GM12878 (cell line): ENCODE results near the gene SMIM1. TPM values are rescaled to one million over a fixed set of nuclear protein-coding genes. Genes with fewer than 3 reads are reported as not detected.

Source experiments
- ATAC-seq: fragments of 200-7000 bp; cut with Tn5 transposase; 3 replicates; pipeline ENCODE4 v1.9.1; 2020; ENCODE audit warnings: mild to moderate bottlenecking, moderate library complexity
- BruUV-seq: library from RNA; stranded (reverse); fragments of 400-500 nt; replicated peaks from 2 replicates; lab custom pipeline; 2021; lab: Mats Ljungman, UMichigan
- CTCF ChIA-PET: fragments of 300-600 bp; sonication (Branson Sonifier 250); formaldehyde crosslinking; extraction: SDS; loops from one replicate; lab custom pipeline; 2021; ENCODE audit warnings: inconsistent platforms; lab: Yijun Ruan, JAX
- POLR2A ChIA-PET: fragments of 350-600 bp; formaldehyde crosslinking; extraction: SDS; loops from one replicate; lab custom pipeline; 2021; ENCODE audit warnings: inconsistent platforms; lab: Charles Lee
- RAD21 ChIA-PET: fragments of 300-600 bp; sonication (Branson Sonifier 250); formaldehyde crosslinking; loops from one replicate; lab custom pipeline; 2023; ENCODE audit warnings: antibody characterized with exemption; ENCODE audit not compliant: unreplicated experiment; lab: Charles Lee
- SMC1A ChIA-PET: fragments of 300-600 bp; sonication (Branson Sonifier 250); formaldehyde crosslinking; loops from one replicate; lab custom pipeline; 2023; ENCODE audit not compliant: unreplicated experiment, uncharacterized antibody; lab: Charles Lee
- DNase-seq: peaks from one replicate; pipeline ENCODE4 v3.0.0-alpha.2; 2011; ENCODE audit warnings: low read depth, low spot score
- FAIRE-seq: peaks from 3 replicates; lab custom pipeline; 2011; peaks lifted over from hg19 to GRCh38; lab: Jason Lieb, UNC
- H2AFZ ChIP-seq: 2 replicates; pipeline ENCODE4 v1.6.0; 2011; ENCODE audit warnings: low read depth, low read length, control low read depth; ENCODE audit not compliant: control insufficient read depth
- H3K27ac ChIP-seq: 2 replicates; pipeline ENCODE4 v1.5.1; 2011; ENCODE audit warnings: control low read depth; ENCODE audit not compliant: control insufficient read depth, insufficient read depth
- H3K27me3 ChIP-seq, 2 experiments: replicated peaks in 1 of 2; 2 replicates each; pipeline versions ENCODE4 v1.6.0 to v1.6.1; 2011; ENCODE audit warnings: low read length in 1 of 2; ENCODE audit not compliant: control insufficient read depth in 2 of 2, insufficient read depth in 2 of 2
- H3K36me3 ChIP-seq, 2 experiments: 2 replicates each; pipeline ENCODE4 v1.5.1; 2011; ENCODE audit warnings: low read length in 1 of 2; ENCODE audit not compliant: control insufficient read depth in 2 of 2, insufficient read depth in 2 of 2
- H3K4me1 ChIP-seq: 2 replicates; pipeline ENCODE4 v1.6.1; 2011; ENCODE audit warnings: mild to moderate bottlenecking, low read length, moderate library complexity, mixed read lengths; ENCODE audit not compliant: control insufficient read depth, insufficient read depth
- H3K4me2 ChIP-seq: 2 replicates; pipeline ENCODE4 v1.6.0; 2011; ENCODE audit warnings: control low read depth; ENCODE audit not compliant: control insufficient read depth, insufficient read depth
- H3K4me3 ChIP-seq: fragments of 200-600 bp; sonication (generic); 2 replicates; pipeline ENCODE4 v1.5.1; 2016
- H3K79me2 ChIP-seq: 2 replicates; pipeline ENCODE4 v1.6.0; 2011; ENCODE audit warnings: low read length; ENCODE audit not compliant: control insufficient read depth, insufficient read depth
- H3K9ac ChIP-seq: 2 replicates; pipeline ENCODE4 v1.8.0; 2011; ENCODE audit warnings: low read length, control low read depth, mixed read lengths; ENCODE audit not compliant: control insufficient read depth, insufficient read depth
- H3K9me3 ChIP-seq: replicated peaks from 3 replicates; pipeline ENCODE4 v1.5.1; 2011; ENCODE audit warnings: mild to moderate bottlenecking, low read length; ENCODE audit not compliant: control insufficient read depth, insufficient read depth
- H4K20me1 ChIP-seq: 2 replicates; pipeline ENCODE4 v1.6.0; 2011; ENCODE audit not compliant: control insufficient read depth, insufficient read depth
- BCL11A ChIP-seq: IDR thresholded peaks from 2 replicates; pipeline ENCODE4 v1.6.1; 2011; ENCODE audit warnings: low read depth, low read length
- LARP7 ChIP-seq: fragments of 450-650 bp; IDR thresholded peaks from 2 replicates; pipeline ENCODE4 v1.6.1; 2017; ENCODE audit warnings: mild to moderate bottlenecking
- NFYB ChIP-seq: IDR thresholded peaks from 2 replicates; pipeline ENCODE4 v1.6.1; 2011; ENCODE audit warnings: low read depth, mild to moderate bottlenecking, low read length, improper control_type of control experiment, moderate library complexity; ENCODE audit not compliant: insufficient read depth
- POU2F2 ChIP-seq: IDR thresholded peaks from 3 replicates; pipeline ENCODE4 v1.6.1; 2011; ENCODE audit warnings: low read depth, mild to moderate bottlenecking, low read length, borderline replicate concordance
- SP1 ChIP-seq: IDR thresholded peaks from one replicate; pipeline ENCODE4 v1.6.1; 2011; ENCODE audit warnings: low read depth, low read length
- ZNF274 ChIP-seq: IDR thresholded peaks from one replicate; pipeline ENCODE4 v1.8.0; 2011; ENCODE audit not compliant: insufficient read length, insufficient read depth
- WGBS: methylation state at CpG from one replicate; pipeline ENCODE4 v1.1.6; 2016; ENCODE audit warnings: low lambda C conversion rate; ENCODE audit not compliant: insufficient replicate concordance, insufficient coverage; ENCODE audit errors: missing lambda C conversion rate; 5-methylcytosine and 5-hydroxymethylcytosine counted together
- in situ Hi-C: fragments of 300-500 bp; cut with MboI; formaldehyde crosslinking; loops from 9 replicates; pipeline ENCODE4 v1.14.3; 2018; ENCODE audit warnings: mixed read lengths
- intact Hi-C: fragments of 100-400 bp; cut with micrococcal nuclease; formaldehyde crosslinking; loops from one replicate; pipeline ENCODE4 v1.14.2; 2022; ENCODE audit not compliant: unreplicated experiment
- polyA plus RNA-seq, 11 experiments: library from polyadenylated mRNA; depleted of rRNA in 4 of 11; unstranded in 6 of 11; stranded (reverse) in 5 of 11; fragments of >200 nt; fragmentation: Nextera tagmentation in 4 of 11; fragmentation: Illumina TruSeq in 1 of 11; extraction: Ambion mirVana in 4 of 11; extraction: Trizol in 1 of 11; gene quantifications; 1 replicate in 1 of 11; 2 replicates in 10 of 11; pipeline versions ENCODE4 v1.2.1 to v1.2.3, GENCODE V29; 2011 to 2016; ENCODE audit warnings: inconsistent platforms in 2 of 11, missing spikeins in 2 of 11, low read depth in 1 of 11
- total RNA-seq, 4 experiments: library from RNA; depleted of rRNA in 3 of 4; stranded (reverse); fragments of >200 nt in 3 of 4; fragmentation: Illumina TruSeq in 1 of 4; extraction: Trizol in 1 of 4; gene quantifications; 2 replicates each; pipeline versions ENCODE4 v1.2.1 to v1.2.3, GENCODE V29; 2013 to 2021

Gene SMIM1
- total and polyA plus RNA-seq, 10 of the 15 experiments (the other 5 are each of a cell fraction or from before 2014, with no cell fraction given): 0.30 to 0.37 TPM; not detected in 8

DNA sequence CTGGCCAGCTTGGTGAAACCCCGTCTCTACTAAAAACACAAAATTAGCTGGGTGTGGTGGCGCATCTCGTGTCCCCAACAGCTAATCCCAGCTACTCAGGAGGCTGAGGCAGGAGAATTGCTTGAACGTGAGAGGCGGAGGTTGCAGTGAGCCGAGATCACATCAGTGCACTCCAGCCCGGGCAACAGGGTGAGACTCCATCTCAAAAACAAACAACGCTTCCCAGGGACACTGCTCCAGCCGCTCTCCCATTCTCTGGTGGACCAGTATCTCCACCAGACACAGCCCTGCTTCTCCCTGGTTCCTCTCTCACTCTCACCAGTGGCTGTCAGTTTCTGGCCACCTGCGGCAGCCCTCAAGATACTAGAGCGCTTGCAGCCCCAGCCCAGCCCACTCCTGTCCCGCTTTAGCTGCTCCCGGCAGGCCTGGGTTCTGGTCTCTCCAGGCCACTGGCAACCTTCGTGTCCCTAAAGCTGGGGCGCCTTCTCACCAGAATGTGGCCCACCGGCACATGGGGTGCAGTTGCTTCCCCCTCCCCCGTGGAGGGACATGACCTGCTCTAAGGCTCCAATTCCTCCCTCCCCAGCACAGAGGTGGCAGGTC lies 44.7 kb downstream of the SMIM1 start (continued):
- TF ChIP-seq NFYB (no peak), LARP7 (no peak), ZNF274 (no peak), SP1 (no peak), BCL11A (no peak)

- ChIA-PET RAD21 (no interaction called here), SMC1A (no interaction called here), POLR2A (no interaction called here), CTCF (no interaction called here)
- Histone ChIP-seq H2AFZ (no peak overlapping the region), H4K20me1 (no peaks in the 10 kb centered on the region), H3K27me3 (no peaks in the 10 kb centered on the region), H3K79me2 (no peaks in the 10 kb centered on the region), H3K4me3 (no peak overlapping the region), H3K4me1 (no peaks in the 10 kb centered on the region), H3K9ac (no peak overlapping the region), H3K4me2 (no peak overlapping the region), H3K36me3 (no peaks in the 10 kb centered on the region; a peak in 3 of 4 replicates), H3K9me3 (no peaks in the 10 kb centered on the region), H3K27ac (no peak overlapping the region)
- intact Hi-C loops (no loop called here), in situ Hi-C loops (no loop called here)
- no peak for DNase-seq
- TF ChIP-seq POU2F2: no peak
- BruUV-seq: no TSS peak
- FAIRE-seq: no peak
- 94% methylated on average over 28 of the region's 28 CpGs for WGBS
- ATAC-seq: no peak
These were observed 45.5 kb downstream of the SMIM1 start for GRCh38 chr1:3817821-3818597.
